ENCODE results near the gene CD53.

Gene CD53

GRCh38 chr1:110876748-110877341, 3.9 kb downstream of the CD53 start:
- no peak for DNase-seq

GRCh38 chr1:110877364-110877763, 4.4 kb downstream of the CD53 start:
- DNase-seq = no peak

DNA sequence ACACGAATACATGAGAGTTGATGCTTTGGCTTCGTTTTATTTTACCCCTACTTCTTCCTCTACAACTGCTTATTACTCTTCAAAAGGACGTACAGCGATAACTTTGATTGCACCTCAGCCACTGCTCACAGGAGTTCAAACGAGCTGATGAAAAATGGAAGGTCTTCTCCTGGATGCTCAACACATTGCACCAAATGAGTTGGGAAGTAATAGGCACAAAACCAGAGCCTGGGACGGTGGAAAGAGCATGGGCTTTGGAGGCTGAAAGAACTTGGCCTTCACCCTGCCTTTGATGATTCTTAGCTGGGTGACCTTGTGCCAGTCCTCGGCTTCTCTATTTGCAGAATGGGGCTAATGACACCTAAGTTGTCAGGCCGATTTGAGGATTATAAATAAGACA, 4.8 kb downstream of the CD53 start:
- no peak for DNase-seq

DNA sequence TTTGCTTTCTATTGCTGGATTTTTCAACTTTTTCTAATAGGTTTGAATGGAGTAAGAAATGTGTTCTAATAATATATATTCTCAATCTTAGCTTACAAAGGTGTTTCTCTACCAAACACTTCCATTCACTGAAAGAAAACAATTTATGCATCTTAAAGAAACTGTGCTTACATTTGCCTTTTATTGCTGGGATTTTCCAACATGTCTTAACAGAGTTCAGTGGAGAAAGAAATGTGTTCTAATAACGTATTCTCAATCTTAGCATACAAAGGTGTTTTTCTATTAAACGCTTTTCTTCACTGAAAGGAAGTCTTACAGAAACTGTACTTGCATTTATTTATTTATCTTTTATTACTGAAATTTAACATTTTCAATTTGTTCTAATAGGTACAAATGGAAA, 5.6 kb downstream of the CD53 start:
- DNase-seq = no peak

- DNase-seq = no peak
These were observed 6.0 kb downstream of the CD53 start for GRCh38 chr1:110878993-110879392.

DNA sequence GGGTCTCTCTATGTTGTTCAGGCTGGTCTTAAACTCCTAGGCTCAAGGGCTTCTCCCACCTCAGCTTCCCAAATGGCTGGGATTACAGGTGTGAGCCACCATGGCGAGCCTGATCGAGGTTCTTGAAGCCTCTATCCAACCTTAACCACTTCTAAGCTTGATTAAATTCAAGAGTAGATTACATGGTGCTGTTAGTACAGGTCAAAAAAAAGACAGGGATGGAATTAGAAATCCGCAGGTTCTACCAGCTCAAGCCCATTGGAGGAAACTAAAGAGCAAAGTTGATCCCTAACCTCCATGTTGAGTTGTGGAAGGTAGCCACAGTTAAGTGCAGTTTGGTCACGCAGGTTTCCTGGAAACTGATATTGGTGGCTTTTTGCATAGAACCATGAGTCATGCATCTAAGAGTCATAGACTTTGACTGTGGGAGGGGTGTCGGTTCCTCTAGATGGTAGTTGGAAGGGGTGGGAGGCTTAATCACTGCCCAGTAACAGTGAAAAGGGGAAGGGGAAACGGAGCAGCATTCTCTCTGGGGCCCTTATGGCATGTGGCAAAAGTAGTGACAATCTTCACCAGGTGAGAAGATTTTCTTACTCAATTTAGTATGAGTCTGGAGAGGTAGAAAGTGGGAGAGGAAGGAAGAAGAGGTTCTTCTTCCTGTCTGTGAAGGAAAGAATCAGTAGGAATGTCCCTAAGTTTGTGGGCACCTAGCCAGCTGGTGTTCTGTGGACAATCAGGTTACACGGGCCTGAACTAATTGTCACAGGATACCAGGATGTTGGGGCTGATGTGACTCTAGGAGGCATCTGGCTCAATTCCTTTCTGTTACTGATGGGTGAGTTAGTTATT, 7.0 kb downstream of the CD53 start:
- peak; percentile 74 for DNase-seq

DNA sequence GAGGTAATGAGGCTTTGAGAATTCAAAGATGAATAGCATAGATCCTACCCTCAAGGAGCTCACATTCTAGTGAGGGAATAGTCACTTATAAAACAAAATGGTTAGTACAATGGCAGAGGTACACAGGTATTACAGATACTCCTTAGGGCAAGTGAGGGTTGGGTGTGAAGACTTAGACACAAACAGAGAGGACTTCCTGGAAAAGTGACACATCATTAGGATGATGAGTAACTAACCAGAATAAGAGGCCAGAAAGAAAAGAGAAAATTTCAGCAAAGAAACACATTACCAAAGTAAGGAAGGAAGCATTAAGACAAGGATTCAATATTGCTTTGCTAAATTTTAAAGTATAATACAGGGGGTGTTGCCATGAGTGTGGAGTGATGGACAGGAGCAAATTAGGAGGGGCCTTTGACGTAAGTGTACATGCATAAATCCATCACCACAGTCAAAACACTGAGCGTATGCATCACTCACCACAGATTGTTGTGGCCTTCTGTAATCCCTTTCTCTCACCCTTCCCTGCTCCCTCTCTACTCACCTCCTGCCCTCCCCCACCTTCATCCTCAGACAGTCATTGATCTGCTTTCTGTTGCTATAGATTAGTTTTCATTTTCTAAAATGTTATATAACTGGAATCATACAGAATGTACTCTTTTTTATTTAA, 7.9 kb downstream of the CD53 start:
- peak; percentile 51 for DNase-seq

- DNase-seq = no peak
These were observed 15.1 kb downstream of the CD53 start for GRCh38 chr1:110888049-110888448.

DNA sequence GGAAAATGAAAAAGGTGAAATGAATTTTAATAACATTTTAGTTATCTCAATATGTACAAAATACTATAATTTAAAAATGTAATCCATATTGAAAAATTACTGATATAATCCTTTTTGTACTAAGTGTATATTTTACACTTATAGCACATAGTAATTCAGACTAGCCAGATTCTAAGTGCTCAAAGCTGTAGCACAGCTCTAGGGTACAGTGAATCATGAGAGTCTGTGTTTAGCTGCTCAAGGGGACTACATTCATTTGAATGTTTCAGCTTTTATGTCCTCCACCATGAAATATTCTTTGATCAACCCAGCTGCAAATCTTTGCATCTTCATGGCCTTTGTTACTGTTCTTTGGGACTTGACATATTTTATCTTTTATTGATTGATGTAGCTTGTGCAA, 15.7 kb downstream of the CD53 start:
- DNase-seq = no peak

DNA sequence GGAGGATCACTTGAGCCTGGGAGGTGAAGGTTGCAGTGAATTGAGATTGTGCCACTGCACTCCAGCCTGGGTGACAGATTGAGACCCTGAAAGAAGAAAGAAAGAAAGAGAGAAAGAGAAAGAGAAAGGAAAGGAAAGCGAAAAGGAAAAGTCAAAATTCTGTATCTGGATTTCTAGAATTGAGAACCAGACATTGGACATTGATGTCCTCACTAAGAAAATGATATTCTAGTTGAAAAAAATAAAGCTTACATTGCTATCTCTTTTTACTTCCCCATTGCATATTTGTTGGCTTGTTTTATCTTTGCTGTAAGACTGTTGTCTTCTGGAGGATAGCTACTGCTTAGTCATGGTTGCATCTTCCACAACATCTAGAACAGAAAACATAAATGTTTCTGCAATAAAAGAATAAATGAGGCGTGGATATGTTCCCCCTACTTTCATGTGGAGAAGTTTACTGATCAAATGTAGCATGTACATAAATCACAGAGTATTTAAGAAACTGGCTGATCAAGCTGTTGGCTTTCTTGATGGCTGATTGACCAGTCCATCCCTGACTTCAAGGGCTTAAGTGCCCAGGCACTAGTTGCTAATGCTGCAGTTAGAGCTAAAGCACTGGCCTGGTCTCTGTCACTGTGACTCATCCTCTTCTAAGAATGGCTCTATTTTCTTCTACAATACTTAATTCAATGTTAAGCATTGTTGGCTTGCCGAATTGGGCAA, 17.7 kb downstream of the CD53 start:
- DNase-seq = no peak

- no peak for DNase-seq
These were observed 21.1 kb downstream of the CD53 start for GRCh38 chr1:110893908-110894490.

DNA sequence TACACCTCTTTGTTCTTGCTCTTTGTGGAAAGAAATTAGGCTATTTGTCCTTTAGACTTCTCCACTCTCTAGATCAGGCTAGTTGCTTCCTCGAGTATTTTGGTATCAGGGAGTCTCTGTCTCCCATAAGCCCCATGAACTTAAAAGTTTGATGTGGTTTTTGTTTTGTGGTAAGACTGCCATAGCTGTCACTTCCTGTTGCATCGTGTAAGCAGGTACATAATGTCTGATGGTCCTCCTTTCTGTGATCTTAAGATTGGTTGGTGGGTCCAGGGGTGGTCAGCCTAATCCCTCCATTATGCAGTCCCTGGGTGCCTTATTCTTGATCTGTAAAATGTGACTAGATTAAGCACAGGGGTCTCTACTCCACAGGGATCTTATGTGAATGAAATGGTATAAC, 23.1 kb downstream of the CD53 start:
- DNase-seq = no peak

GRCh38 chr1:110897681-110898080, 24.7 kb downstream of the CD53 start:
- no peak for DNase-seq

DNA sequence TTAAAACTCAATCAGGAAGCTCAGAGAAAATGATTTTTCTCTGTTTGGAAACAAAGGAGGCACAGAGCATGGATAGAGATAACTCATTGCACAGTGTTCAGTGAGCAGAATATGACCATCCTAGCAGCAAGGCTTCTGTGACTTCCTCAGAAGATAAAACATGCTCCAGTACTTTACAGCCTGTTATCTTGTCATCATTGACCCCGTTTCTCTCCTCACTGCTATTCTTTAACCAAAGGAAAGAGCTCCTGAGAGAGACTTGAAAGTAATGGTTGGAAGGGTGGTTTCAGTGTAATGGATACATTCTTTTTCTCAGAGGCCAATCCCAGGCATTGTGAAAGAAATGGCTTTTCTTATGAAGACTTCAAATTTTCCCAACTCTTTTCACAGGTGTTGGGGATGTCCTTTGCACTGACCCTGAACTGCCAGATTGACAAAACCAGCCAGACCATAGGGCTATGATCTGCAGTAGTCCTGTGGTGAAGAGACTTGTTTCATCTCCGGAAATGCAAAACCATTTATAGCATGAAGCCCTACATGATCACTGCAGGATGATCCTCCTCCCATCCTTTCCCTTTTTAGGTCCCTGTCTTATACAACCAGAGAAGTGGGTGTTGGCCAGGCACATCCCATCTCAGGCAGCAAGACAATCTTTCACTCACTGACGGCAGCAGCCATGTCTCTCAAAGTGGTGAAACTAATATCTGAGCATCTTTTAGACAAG, 25.9 kb downstream of the CD53 start:
- DNase-seq = no peak

DNA sequence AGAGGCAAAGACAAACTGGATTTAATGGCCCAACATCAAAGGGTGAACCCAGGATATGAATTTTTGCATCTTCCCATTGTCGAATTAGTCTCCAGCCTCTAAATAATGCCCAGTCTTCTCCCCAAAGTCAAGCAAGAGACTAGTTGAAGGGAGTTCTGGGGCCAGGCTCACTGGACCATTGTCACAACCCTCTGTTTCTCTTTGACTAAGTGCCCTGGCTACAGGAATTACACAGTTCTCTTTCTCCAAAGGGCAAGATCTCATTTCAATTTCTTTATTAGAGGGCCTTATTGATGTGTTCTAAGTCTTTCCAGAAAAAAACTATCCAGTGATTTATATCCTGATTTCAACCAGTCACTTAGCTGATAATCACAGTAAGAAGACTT, 26.5 kb downstream of the CD53 start:
- no peak for DNase-seq

GRCh38 chr1:110902820-110903463, 30.0 kb downstream of the CD53 start:
- DNase-seq = no peak

DNA sequence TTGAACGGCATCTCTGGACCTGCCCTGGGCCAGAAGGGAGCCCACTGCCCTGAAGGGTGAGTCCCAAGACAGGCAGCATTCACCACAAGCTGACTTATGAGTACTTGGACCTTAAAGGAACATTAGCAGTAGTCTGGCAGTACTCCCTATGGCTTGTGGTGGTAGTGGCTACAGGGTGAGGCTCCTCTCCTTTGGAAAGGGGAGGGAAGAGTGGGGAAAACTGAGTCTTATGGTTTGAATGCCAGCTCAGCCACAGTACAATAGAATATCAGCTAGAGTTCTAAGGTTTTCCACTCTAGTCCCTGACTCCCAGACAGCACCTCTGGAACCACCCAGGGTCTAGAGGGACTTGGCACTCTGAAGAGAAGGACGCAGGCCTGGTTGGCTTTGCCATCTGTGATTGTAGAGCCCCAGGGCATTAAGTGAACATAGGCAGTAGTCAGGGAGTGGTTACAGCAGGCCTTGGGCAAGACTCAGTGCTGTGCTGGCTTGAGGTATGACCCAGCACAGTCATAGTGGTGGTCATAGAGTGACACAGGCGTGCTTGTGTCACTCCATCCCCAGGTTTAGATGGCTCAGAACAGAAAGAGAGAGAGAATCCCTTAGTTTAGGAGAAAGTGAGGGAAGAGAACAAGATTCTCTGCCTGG, 31.0 kb downstream of the CD53 start:
- DNase-seq = no peak

GRCh38 chr1:110912784-110913183, 39.8 kb downstream of the CD53 start:
- no peak for DNase-seq

- no peak for DNase-seq
These were observed 41.7 kb downstream of the CD53 start for GRCh38 chr1:110914676-110915075.

- no peak for DNase-seq
These were observed 42.9 kb downstream of the CD53 start for GRCh38 chr1:110915804-110916203.

DNA sequence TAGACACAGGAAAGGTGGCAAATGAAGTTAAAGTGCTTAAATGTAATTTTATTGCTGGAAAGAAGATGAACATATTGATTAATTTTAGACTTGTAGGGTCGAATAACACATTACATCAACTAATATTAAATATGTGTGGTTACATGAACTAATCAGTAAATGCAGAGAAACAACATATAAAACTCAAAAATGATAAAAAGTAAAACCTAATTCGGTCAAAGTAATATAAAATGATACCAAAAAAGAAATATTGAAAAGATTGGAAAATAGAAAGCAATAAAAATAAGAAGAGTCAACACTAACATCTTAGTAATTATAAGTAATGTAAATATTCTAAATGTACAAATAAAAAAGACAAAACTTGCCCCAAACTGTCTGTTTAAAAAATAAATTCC, 43.3 kb downstream of the CD53 start:
- DNase-seq = no peak

All from CD4-positive, alpha-beta T cell treated with Interferon gamma for 1 hour (primary cell).